Activated CD4-positive, alpha-beta T cell treated with anti-CD3 and anti-CD28 coated beads, Interleukin-2, amount 50 U/mL, for 48 hours (primary cell): ENCODE results near the gene SNCG.
"Not testable (repeated sequence)": the region's sequence is repeated elsewhere in the genome, so short reads cannot be mapped to it uniquely, and the experiment has no call there.

ENCODE experiments used
- DNase-seq, 2 experiments: peaks; one replicate each; pipeline ENCODE4 v3.0.0-alpha.2; 2020

SNCG gene

GRCh38 chr10:86961481-86962091, 3.2 kb downstream of the SNCG start:
- no peak for DNase-seq

- DNase-seq: no peak
Measured at GRCh38 chr10:86962136-86962980, 4.0 kb downstream of the SNCG start.

DNA sequence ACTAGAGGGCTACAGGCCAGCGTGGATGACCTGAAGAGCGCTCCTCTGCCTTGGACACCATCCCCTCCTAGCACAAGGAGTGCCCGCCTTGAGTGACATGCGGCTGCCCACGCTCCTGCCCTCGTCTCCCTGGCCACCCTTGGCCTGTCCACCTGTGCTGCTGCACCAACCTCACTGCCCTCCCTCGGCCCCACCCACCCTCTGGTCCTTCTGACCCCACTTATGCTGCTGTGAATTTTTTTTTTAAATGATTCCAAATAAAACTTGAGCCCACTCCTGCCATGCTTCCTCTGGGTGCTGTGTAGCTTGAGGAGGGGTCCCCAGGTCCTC, 4.5 kb downstream of the SNCG start:
- no peak for DNase-seq

DNA sequence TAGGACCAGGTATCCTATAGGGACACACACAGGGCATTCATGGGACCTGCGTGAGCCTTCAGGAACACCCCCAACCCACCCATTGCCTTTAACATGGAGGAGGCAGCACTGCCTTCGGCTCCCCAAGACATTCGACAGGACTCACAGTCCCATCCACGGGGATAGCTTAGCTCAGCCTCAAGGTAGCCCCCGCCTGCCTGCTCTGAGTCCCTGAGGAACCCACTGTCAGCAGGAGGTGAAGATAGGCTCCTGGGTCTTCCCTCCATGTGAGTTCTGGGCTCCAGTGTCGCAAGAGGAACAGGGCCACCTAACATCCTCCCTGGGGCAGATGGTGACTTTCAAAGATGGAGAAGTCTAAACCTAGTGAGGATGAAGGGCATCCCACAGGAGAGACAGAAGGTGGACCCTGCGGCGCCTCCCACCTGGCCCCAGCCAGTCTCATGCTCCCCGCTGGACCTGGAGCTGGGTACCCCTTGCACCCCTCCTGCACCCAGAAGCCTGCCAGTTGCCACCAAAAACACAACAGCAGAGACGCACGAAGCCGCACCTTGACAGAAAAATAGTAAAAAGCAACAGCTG, 5.0 kb downstream of the SNCG start:
- DNase-seq: no peak

DNA sequence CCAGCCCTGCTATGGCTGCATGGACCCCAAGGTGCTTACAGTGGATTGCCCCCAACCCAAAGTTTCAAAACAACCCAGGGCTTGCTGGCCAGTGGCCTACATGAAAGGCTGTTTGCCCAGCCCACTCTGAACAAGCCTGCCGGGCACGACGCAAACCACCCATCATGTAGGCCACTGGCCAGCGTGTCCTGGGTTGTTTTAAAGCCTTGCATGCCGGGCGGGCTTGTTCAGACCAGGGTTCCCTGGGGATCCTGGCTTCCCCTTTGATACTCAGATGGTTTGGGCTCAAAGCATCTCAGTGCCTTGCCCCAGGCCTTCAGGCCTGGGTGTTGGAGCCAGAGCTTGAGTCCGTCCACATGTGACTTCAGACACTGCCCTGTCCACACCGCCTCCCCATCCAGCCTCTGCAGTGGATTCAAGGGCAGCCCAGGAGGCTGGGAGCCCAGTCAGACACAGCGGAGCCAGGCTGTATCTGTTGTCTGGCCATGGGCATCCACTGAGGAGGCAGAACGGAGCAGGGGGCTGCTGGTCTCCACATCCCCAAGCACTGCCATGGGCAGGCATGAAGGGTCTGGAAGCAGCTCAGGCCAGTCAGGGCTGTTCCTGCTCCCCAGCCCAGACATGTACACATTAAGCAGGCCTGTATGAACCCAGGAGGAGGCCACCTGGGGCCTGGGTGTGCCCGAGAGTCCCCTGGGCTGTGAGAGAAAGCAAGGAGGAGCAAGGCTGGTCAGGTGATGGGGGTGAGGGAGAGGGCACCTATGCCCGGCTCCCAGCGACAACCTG, 5.9 kb downstream of the SNCG start:
- no peak for DNase-seq

GRCh38 chr10:86964847-86965190, 6.4 kb downstream of the SNCG start:
- no peak for DNase-seq

GRCh38 chr10:86965986-86966654, 7.7 kb downstream of the SNCG start:
- DNase-seq: no peak

DNA sequence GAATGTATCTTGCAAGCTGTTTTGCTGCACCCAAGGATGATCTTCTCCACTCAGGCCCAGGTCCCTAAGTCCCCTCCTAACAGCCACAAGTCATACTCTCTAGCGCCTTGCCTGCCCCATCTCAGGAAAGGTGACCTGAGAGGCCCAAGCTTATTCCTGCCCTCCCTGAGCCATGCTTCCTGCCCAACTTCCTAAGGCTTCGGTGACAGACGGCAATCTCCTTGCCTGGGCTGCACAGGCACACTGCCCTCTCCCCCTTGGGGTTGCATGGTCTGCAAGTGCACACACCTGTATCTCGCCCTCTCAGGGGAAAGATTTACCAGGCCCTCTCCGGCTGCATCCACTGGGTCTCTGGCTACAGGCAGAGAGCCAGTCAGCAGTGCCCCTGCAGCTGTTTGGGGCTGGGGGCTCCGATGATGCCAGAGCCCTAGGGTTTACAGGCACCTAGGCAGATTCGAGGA, 9.1 kb downstream of the SNCG start:
- no peak for DNase-seq

GRCh38 chr10:86968271-86968993, 10.0 kb downstream of the SNCG start, which contains the start of gene ADIRF:
Gene ADIRF (plus strand): TSS chr10:86968482. CDS start chr10:86968545, 63 bp downstream.
- DNase-seq: no peak

DNA sequence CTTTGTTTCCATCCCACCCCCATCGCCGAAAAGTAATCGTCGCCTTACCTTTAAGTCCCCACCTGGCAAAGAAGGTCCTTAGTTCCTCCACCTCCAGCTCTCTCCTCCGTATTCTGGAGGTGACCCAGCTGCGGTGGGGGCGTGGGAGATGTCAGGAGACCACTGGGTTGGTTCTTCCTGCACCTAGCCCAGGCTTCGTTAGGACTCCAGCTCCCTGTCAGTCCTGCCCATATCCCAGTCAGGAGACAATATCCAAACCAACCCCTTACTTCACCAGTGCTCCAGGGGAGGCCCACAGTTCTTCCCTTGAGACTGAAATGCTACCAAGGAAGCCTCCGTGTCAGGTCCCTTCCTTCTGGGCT, 10.6 kb downstream of the SNCG start:
- DNase-seq: no peak

- no peak for DNase-seq
Measured at GRCh38 chr10:86969421-86970041, 11.1 kb downstream of the SNCG start.

DNA sequence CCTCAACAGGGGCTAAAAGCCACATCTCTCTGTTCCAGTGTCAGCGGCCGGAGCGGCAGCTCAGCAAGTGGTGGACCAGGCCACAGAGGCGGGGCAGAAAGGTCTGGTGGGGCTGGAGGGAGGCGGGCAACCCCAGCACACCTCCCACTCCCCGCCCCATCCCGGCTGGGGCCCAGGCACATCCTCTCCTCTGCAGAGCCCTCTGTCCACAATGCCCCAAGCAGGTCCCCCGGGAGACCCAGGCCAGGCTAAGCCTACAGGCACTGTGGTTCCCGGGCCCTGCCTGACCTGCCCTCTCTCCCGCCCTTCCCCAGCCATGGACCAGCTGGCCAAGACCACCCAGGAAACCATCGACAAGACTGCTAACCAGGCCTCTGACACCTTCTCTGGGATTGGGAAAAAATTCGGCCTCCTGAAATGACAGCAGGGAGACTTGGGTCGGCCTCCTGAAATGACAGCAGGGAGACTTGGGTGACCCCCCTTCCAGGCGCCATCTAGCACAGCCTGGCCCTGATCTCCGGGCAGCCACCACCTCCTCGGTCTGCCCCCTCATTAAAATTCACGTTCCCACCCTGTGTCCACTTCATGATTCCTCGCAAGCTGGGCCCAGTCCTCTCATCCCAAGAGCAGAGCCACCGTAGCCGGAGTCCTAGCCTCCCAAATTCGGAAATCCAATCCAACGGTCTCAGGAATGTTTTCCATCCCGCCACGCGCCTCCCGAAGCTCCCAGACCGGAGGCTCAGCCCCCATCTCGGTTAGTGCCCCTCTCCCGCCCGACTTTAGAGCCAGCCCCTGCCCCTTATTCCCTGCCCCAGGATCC, 12.0 kb downstream of the SNCG start:
- DNase-seq: no peak

GRCh38 chr10:86970982-86971231, 12.5 kb downstream of the SNCG start:
- no peak for DNase-seq

DNA sequence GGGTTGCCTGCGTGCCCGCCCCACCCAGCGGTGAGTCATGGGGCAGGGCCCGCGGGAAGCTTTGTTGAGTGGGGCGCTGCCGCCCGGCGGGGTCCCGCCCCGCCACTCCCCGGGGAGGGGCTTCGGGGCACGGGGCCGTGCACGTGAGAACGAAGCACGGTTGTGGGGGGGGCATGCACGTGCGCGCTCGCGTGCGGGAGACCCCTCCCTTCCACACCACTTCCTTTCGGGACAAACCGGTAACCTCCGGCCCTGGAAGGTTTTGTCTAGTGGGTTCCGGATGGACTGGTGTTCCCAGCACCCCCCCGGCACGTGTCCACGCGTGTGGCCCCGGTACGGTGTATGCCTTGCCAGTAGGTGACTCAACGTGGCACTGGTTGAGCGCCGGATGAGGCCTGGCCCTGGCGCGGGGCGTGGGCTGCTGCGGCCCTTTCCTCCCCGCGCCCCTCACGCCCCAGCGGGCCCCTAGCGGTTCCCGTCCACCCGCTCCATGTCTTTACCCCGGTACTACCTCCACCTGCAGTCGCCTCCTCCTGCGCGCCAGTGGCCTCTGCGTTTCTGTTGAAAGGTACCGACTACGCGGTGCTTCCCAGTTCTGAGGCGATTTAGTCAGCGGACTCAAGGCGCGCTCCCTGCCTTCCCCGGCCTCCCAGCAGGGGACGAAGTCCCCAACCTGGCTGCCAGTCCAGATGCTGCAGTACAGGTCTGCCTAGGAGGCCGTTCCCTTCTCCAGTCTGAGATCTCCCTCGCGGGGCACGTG, 13.0 kb downstream of the SNCG start:
- DNase-seq: peak; percentile 80 to 84

DNA sequence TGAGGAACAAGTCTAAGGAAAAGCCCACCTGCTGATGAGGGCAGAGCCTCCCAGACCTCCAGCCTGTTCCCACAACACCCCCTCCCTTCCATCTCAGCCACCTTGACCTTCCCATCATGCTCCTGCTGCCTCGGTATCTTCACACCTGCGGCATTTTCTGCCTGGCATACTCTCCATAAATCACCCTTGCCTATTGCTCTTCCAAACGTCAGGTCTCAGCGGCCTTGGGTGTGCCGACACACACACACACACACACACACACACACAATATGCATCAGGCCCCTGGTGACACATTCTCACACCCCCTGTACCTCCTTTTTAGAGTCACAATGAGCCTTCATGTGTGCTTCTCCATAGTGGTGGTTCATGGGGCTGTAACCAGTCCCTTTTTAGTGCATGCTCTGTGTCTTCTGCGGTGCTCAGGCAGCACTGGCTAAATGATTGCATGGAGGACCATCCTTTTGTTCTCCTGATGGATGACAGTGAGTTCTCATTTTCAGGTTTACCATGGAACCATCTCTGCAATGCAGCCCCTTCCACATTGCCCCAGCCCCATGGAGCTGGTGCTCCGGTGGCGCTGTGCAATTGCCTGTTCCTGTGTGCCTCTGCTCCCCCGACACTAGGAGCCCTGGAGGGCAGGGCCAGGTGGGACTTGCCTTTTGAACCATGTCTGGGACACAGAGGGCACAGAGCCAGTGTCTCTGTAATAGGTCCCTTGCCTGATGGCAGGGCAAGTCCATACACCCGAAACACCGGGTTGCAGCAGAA, 14.4 kb downstream of the SNCG start:
- no peak for DNase-seq

DNA sequence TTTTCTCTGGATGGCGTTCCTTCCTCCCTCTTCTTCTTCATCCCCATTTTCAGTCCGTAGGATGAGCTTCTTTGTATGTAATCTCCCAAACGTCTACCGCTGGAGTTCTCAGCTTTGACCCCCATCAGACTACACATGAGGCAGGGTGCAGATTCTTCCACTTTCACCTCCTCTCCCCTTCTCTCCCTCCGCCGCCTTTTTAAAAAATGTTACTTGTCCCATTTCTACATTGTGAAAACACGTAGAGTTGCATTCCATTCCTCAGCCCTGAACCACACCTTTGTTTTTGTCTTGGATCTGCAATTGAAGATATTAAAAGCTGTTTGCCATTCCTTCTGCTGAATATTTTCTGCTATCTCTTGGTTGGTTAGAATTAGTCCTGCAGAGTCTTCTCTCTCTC, 16.1 kb downstream of the SNCG start:
- DNase-seq: no peak

DNA sequence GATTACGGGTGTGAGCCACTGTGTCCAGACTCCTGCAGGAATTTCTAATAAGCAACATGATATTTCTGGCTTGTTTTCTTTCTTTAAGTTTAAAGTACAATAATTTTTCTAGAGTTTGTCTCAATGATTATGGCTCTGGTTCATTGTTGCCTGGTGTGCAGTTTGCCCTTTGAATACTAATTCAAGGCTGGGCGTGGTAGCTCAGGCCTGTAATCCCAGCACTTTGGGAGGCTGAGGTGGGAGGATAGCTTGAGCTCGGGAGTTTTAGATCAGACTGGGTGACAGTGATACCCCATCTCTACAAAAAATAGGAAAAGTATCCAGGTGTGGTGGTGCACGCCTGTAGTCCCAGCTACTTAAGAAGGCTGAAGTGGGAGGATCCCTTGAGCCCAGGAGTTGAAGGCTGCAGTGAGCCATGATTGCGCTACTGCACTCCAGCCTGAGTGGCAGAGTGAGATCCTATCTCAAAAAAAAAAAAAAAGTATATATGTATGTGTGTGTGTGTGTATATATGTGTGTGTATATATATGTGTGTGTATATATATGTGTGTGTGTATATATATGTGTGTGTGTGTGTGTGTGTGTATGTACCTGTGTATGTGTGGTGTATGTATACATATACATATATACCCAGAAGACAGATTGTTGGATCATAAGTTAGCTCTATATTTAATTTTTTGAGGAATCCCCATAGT, 18.1 kb downstream of the SNCG start:
- DNase-seq: no peak

DNA sequence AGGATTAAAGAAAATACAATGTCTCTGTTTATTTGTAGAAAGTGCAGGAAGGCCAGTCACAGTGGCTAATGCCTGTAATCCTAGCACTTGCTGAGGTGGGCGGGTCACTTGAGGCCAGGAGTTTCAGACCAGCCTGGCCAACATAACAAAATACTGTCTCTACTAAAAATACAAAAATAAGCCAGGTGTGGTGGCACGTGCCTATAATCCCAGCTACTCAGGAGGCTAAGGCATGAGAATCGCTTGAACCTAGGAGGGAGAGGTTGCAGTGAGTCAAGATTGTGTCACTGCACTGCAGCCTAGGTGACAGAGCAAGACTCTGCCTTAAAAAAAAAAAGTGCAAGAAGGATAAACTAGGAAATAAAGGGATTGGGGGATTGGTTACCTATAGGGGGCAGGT, 20.1 kb downstream of the SNCG start:
- not testable (repeated sequence) for DNase-seq

GRCh38 chr10:86979296-86979818, 21.0 kb downstream of the SNCG start:
- DNase-seq: no peak
